PC-3 (cell line): Measurements from ENCODE around the gene TAF1. TPM values are rescaled to one million over a fixed set of nuclear protein-coding genes. Genes with fewer than 3 reads are reported as not detected.
"Not testable (repeated sequence)": the region's sequence is repeated elsewhere in the genome, so short reads cannot be mapped to it uniquely, and the experiment has no call there.

Experiments used
- ATAC-seq: fragments of 200-7000 bp; cut with Tn5 transposase; 2 replicates; pipeline ENCODE4 v1.9.1; 2020; ENCODE audit warnings: mild to moderate bottlenecking, moderate library complexity
- BruUV-seq: library from RNA; stranded (reverse); fragments of 400-500 nt; replicated peaks from 2 replicates; lab custom pipeline; 2021; lab: Mats Ljungman, UMichigan
- CTCF ChIA-PET: fragments of 300-600 bp; sonication (Branson Sonifier 250); formaldehyde crosslinking; loops from one replicate; lab custom pipeline; 2022; ENCODE audit warnings: antibody characterized with exemption; lab: Charles Lee
- POLR2A ChIA-PET: fragments of 300-600 bp; sonication (Branson Sonifier 250); formaldehyde crosslinking; loops from one replicate; lab custom pipeline; 2022; ENCODE audit warnings: antibody characterized with exemption; ENCODE audit not compliant: unreplicated experiment; lab: Charles Lee
- DNase-seq: peaks from one replicate; pipeline ENCODE4 v3.0.0-alpha.2; 2015
- H2AFZ ChIP-seq: fragments of 300-600 bp; sonication (generic); 2 replicates; pipeline ENCODE4 v1.6.0; 2016; ENCODE audit warnings: antibody characterized with exemption, low read length
- H3F3A ChIP-seq: fragments of 300-600 bp; sonication (generic); one replicate; pipeline ENCODE4 v1.6.0; 2017; ENCODE audit warnings: antibody characterized with exemption, low read length, control low read depth, mild to moderate bottlenecking; ENCODE audit not compliant: unreplicated experiment
- H3K27ac ChIP-seq: fragments of 300-600 bp; sonication (generic); 2 replicates; pipeline ENCODE4 v1.5.1; 2016; ENCODE audit warnings: mild to moderate bottlenecking, low read length
- H3K27me3 ChIP-seq: fragments of 300-600 bp; sonication (generic); 2 replicates; pipeline ENCODE4 v1.6.1; 2016; ENCODE audit warnings: low read length, mixed read lengths
- H3K36me3 ChIP-seq: fragments of 300-600 bp; sonication (generic); 2 replicates; pipeline ENCODE4 v1.6.1; 2016; ENCODE audit warnings: low read depth, mixed run types, low read length, mixed read lengths
- H3K4me1 ChIP-seq: fragments of 300-600 bp; sonication (generic); 2 replicates; pipeline ENCODE4 v1.5.1; 2016; ENCODE audit warnings: low read length; ENCODE audit not compliant: insufficient read depth
- H3K4me2 ChIP-seq: fragments of 300-600 bp; sonication (generic); 2 replicates; pipeline ENCODE4 v1.6.0; 2016; ENCODE audit warnings: low read length
- H3K4me3 ChIP-seq: fragments of 300-600 bp; sonication (generic); 2 replicates; pipeline ENCODE4 v1.5.1; 2016; ENCODE audit warnings: mild to moderate bottlenecking, low read length, mixed read lengths
- H3K79me2 ChIP-seq: fragments of 300-600 bp; sonication (generic); 2 replicates; pipeline ENCODE4 v1.6.1; 2017; ENCODE audit warnings: low read length, mixed read lengths
- H3K9ac ChIP-seq: fragments of 300-600 bp; sonication (generic); 2 replicates; pipeline ENCODE4 v1.6.0; 2016; ENCODE audit warnings: mild to moderate bottlenecking, low read length
- H3K9me2 ChIP-seq: fragments of 300-600 bp; sonication (generic); replicated peaks from 2 replicates; pipeline ENCODE4 v1.6.1; 2016; ENCODE audit warnings: mixed run types, low read length, mixed read lengths
- H3K9me3 ChIP-seq: fragments of 300-600 bp; sonication (generic); 2 replicates; pipeline ENCODE4 v1.6.1; 2016; ENCODE audit warnings: low read length, mixed read lengths
- H4K20me1 ChIP-seq: fragments of 300-600 bp; sonication (generic); 2 replicates; pipeline ENCODE4 v1.6.1; 2016; ENCODE audit warnings: low read length, mixed read lengths
- CTCF ChIP-seq: fragments of 300-600 bp; sonication (generic); conservative IDR thresholded peaks from 2 replicates; pipeline ENCODE4 v1.5.1; 2017; ENCODE audit warnings: antibody characterized with exemption, low read depth, mild to moderate bottlenecking, low read length
- EZH2 ChIP-seq: fragments of 300-600 bp; sonication (generic); IDR thresholded peaks from one replicate; pipeline ENCODE4 v1.6.1; 2017; ENCODE audit warnings: antibody characterized with exemption, mild to moderate bottlenecking, low read length; ENCODE audit not compliant: unreplicated experiment
- EZH2phosphoT487 ChIP-seq: fragments of 300-600 bp; sonication (generic); IDR thresholded peaks from 2 replicates; pipeline ENCODE4 v1.6.1; 2018; ENCODE audit warnings: mild to moderate bottlenecking, antibody characterized with exemption, low read length, borderline replicate concordance
- intact Hi-C: fragments of 100-400 bp; cut with micrococcal nuclease; formaldehyde crosslinking; loops from 2 replicates; pipeline ENCODE4 v1.9.0; 2023
- total RNA-seq: library from RNA; depleted of rRNA; stranded (reverse); fragments of >200 nt; gene quantifications from 2 replicates; pipeline ENCODE4 v1.2.3, GENCODE V29; 2014

Gene TAF1
- total RNA-seq, 1 experiment from 2014 or later = 36.8 TPM

GRCh38 chrX:71321731-71322130, 44.4 kb upstream of the TAF1 start:
- Histone ChIP-seq H3K36me3 (peaks cover 3% of the 10 kb centered on the region; the same call in 1 of the 2 replicates), H3K9me3 (no peaks in the 10 kb centered on the region), H4K20me1 (no peaks in the 10 kb centered on the region), H3K4me3 (no peak overlapping the region), H3K4me2 (no peak overlapping the region), H2AFZ (no peak overlapping the region), H3K9ac (no peak overlapping the region), H3K27ac (no peak overlapping the region), H3K9me2 (no peaks in the 10 kb centered on the region), H3K27me3 (no peaks in the 10 kb centered on the region), H3K79me2 (no peaks in the 10 kb centered on the region), H3K4me1 (no peaks in the 10 kb centered on the region), H3F3A (no peaks in the 10 kb centered on the region)
- no TSS peak for BruUV-seq
- POLR2A ChIA-PET = no interaction called here
- DNase-seq (no peak), ATAC-seq (no peak)
- CTCF ChIA-PET = no interaction called here
- TF ChIP-seq CTCF = no peak
- TF ChIP-seq EZH2phosphoT487 = no peak
- no peak for TF ChIP-seq EZH2
- intact Hi-C loops = no loop called here

GRCh38 chrX:71324452-71324851, 41.7 kb upstream of the TAF1 start:
- H3K4me3 ChIP-seq, H3K36me3 ChIP-seq, H3K9me3 ChIP-seq, H2AFZ ChIP-seq, H3K27me3 ChIP-seq, H3K27ac ChIP-seq, POLR2A ChIA-PET, H3F3A ChIP-seq, H3K9ac ChIP-seq, DNase-seq, H3K9me2 ChIP-seq, H3K79me2 ChIP-seq, ATAC-seq, CTCF ChIA-PET, BruUV-seq, H3K4me2 ChIP-seq, intact Hi-C loops, H4K20me1 ChIP-seq, H3K4me1 ChIP-seq: not testable (repeated sequence)

- H3F3A ChIP-seq = no peaks in the 10 kb centered on the region
- intact Hi-C loops = no loop called here
- no peaks in the 10 kb centered on the region for H3K4me1 ChIP-seq
- POLR2A ChIA-PET = no interaction called here
- no peaks in the 10 kb centered on the region for H3K79me2 ChIP-seq
- H3K4me2 ChIP-seq = no peak overlapping the region
- H3K27me3 ChIP-seq = no peaks in the 10 kb centered on the region
- DNase-seq = no peak
- H3K27ac ChIP-seq = no peak overlapping the region
- ATAC-seq = no peak
- TF ChIP-seq EZH2phosphoT487 (no peak), EZH2 (no peak), CTCF (no peak)
- H3K9me2 ChIP-seq = no peaks in the 10 kb centered on the region
- no peaks in the 10 kb centered on the region for H4K20me1 ChIP-seq
- no peak overlapping the region for H3K9ac ChIP-seq
- no peak overlapping the region for H3K4me3 ChIP-seq
- no peak overlapping the region for H2AFZ ChIP-seq
- CTCF ChIA-PET = no interaction called here
- no TSS peak for BruUV-seq
- no peaks in the 10 kb centered on the region for H3K9me3 ChIP-seq
- H3K36me3 ChIP-seq = peaks cover 6% of the 10 kb centered on the region; the same call in 1 of the 2 replicates
Measured at GRCh38 chrX:71326394-71326793, 39.8 kb upstream of the TAF1 start.

- intact Hi-C loops, H3K9ac ChIP-seq, H3K4me3 ChIP-seq, H2AFZ ChIP-seq, H3K27me3 ChIP-seq, DNase-seq, POLR2A ChIA-PET, H4K20me1 ChIP-seq, H3K9me2 ChIP-seq, H3K9me3 ChIP-seq, H3K4me2 ChIP-seq, BruUV-seq, H3K27ac ChIP-seq, H3K4me1 ChIP-seq, CTCF ChIA-PET, H3K79me2 ChIP-seq, ATAC-seq, H3K36me3 ChIP-seq, H3F3A ChIP-seq: not testable (repeated sequence)
Measured at GRCh38 chrX:71349151-71349665, 16.9 kb upstream of the TAF1 start.

GRCh38 chrX:71349867-71350266, 16.3 kb upstream of the TAF1 start:
- H3K4me3 ChIP-seq, H3K27ac ChIP-seq, intact Hi-C loops, CTCF ChIA-PET, H3K9me3 ChIP-seq, H3K9me2 ChIP-seq, H3K36me3 ChIP-seq, H3K4me2 ChIP-seq, H3F3A ChIP-seq, H3K79me2 ChIP-seq, ATAC-seq, POLR2A ChIA-PET, H3K4me1 ChIP-seq, BruUV-seq, H3K27me3 ChIP-seq, H2AFZ ChIP-seq, H4K20me1 ChIP-seq, H3K9ac ChIP-seq, DNase-seq: not testable (repeated sequence)
